K562 (cell line): ENCODE measurements around the gene ERN1. TPM values are rescaled to one million over a fixed set of nuclear protein-coding genes. Genes with fewer than 3 reads are reported as not detected.
A peak's percentile ranks its signal among the peaks of the same experiment; 100 is the strongest.

Source experiments
- BRCA1 ChIP-seq, 2 experiments: fragments of 450-650 bp in 1 of 2; sonication (generic) in 1 of 2; formaldehyde crosslinking in 1 of 2; IDR thresholded peaks; 2 replicates each; pipeline versions ENCODE4 v1.5.0 to v1.6.1; 2017 to 2020; ENCODE audit warnings: mild to moderate bottlenecking in 1 of 2, missing genetic modification reagents in 1 of 2
- CBFA2T3 ChIP-seq: fragments of 450-650 bp; IDR thresholded peaks from 2 replicates; pipeline ENCODE4 v1.6.1; 2017
- CTBP1 ChIP-seq: fragments of 450-650 bp; IDR thresholded peaks from 2 replicates; pipeline ENCODE4 v1.6.1; 2016; ENCODE audit warnings: borderline replicate concordance
- NFYB ChIP-seq: IDR thresholded peaks from 2 replicates; pipeline ENCODE4 v1.6.1; 2011; ENCODE audit warnings: mild to moderate bottlenecking, moderate library complexity; ENCODE audit not compliant: insufficient read length; ENCODE audit errors: extremely low read depth
- OTX1 ChIP-seq: fragments of 450-650 bp; formaldehyde crosslinking; IDR thresholded peaks from 2 replicates; pipeline ENCODE4 v1.4.0; 2022; ENCODE audit warnings: mild to moderate bottlenecking
- POLR3G ChIP-seq: IDR thresholded peaks from 2 replicates; pipeline ENCODE4 v1.6.1; 2011; ENCODE audit not compliant: insufficient read length, insufficient replicate concordance; ENCODE audit errors: extremely low read depth
- SLC30A9 ChIP-seq: fragments of 250-450 bp; sonication (Bioruptor Pico); IDR thresholded peaks from 2 replicates; pipeline ENCODE4 v1.8.0; 2022; ENCODE audit warnings: mild to moderate bottlenecking, moderate library complexity
- TCF3 ChIP-seq: sonication (generic); formaldehyde crosslinking; IDR thresholded peaks from 2 replicates; pipeline ENCODE4 v1.4.0; 2020; ENCODE audit warnings: mild to moderate bottlenecking, missing genetic modification reagents
- ZBTB17 ChIP-seq: fragments of 450-650 bp; formaldehyde crosslinking; IDR thresholded peaks from 2 replicates; pipeline ENCODE4 v1.4.0; 2020; ENCODE audit warnings: mild to moderate bottlenecking
- ZNF121 ChIP-seq: sonication (generic); formaldehyde crosslinking; conservative IDR thresholded peaks from 2 replicates; pipeline ENCODE4 v1.8.0; 2022; ENCODE audit warnings: missing genetic modification reagents
- ZNF282 ChIP-seq: sonication (generic); formaldehyde crosslinking; IDR thresholded peaks from 2 replicates; pipeline ENCODE4 v1.8.1; 2023; ENCODE audit warnings: missing genetic modification reagents
- ZNF589 ChIP-seq: fragments of 200-800 bp; sonication (Bioruptor generic); IDR thresholded peaks from 2 replicates; pipeline ENCODE4 v1.6.1; 2016; ENCODE audit warnings: low read depth, missing genetic modification characterization, missing compliant biosample characterization
- polyA plus RNA-seq, 8 experiments: library from polyadenylated mRNA; depleted of rRNA in 4 of 8; stranded (reverse) in 5 of 8; unstranded in 3 of 8; fragments of >200 nt; fragmentation: Nextera tagmentation in 2 of 8; fragmentation: Illumina TruSeq in 1 of 8; extraction: Ambion mirVana in 2 of 8; extraction: Trizol in 1 of 8; gene quantifications; 2 replicates each; pipeline versions ENCODE4 v1.2.1 to v1.2.3, GENCODE V29; 2011 to 2014; ENCODE audit warnings: inconsistent platforms in 1 of 8, missing spikeins in 1 of 8
- total RNA-seq, 7 experiments: library from RNA; depleted of rRNA in 6 of 7; stranded (reverse); fragments of >200 nt in 6 of 7; fragmentation: Illumina TruSeq in 2 of 7; extraction: Trizol in 2 of 7; gene quantifications; 2 replicates each; pipeline versions ENCODE4 v1.2.1 to v1.2.3, GENCODE V29; 2011 to 2021; ENCODE audit warnings: low replicate concordance in 1 of 7
- TF ChIP-seq, protein P1 (sequence below): fragments of 200-800 bp; sonication (Bioruptor generic); IDR thresholded peaks from 2 replicates; pipeline ENCODE4 v1.6.1; 2017; ENCODE audit warnings: missing genetic modification characterization, missing compliant biosample characterization
- TF ChIP-seq, protein P2 (sequence below): fragments of 450-650 bp; IDR thresholded peaks from 2 replicates; pipeline ENCODE4 v1.6.1; 2014; ENCODE audit warnings: low read depth, mild to moderate bottlenecking, moderate library complexity, borderline replicate concordance
- TF ChIP-seq, protein P3 (sequence below), 2 experiments: fragments of 200-800 bp in 1 of 2; sonication (Bioruptor generic) in 1 of 2; sonication (generic) in 1 of 2; formaldehyde crosslinking in 1 of 2; IDR thresholded peaks in 1 of 2; conservative IDR thresholded peaks in 1 of 2; 2 replicates each; pipeline versions ENCODE4 v1.5.0 to v1.6.1; 2016 to 2020; ENCODE audit warnings: missing compliant biosample characterization in 1 of 2, missing genetic modification characterization in 1 of 2, missing genetic modification reagents in 1 of 2
- TF ChIP-seq, protein P4 (sequence below): sonication (generic); formaldehyde crosslinking; IDR thresholded peaks from 2 replicates; pipeline ENCODE4 v1.8.0; 2022; ENCODE audit warnings: mild to moderate bottlenecking, missing genetic modification reagents
- TF ChIP-seq, protein P5 (sequence below): fragments of 250-450 bp; sonication (Bioruptor Pico); IDR thresholded peaks from 2 replicates; pipeline ENCODE4 v1.5.0; 2020; ENCODE audit warnings: mild to moderate bottlenecking, borderline replicate concordance

The ERN1 gene
- total and polyA plus RNA-seq, 9 of the 15 experiments (the other 6 are each of a cell fraction or from before 2014, with no cell fraction given): 2.1 to 22.5 (median 7.3) TPM

DNA sequence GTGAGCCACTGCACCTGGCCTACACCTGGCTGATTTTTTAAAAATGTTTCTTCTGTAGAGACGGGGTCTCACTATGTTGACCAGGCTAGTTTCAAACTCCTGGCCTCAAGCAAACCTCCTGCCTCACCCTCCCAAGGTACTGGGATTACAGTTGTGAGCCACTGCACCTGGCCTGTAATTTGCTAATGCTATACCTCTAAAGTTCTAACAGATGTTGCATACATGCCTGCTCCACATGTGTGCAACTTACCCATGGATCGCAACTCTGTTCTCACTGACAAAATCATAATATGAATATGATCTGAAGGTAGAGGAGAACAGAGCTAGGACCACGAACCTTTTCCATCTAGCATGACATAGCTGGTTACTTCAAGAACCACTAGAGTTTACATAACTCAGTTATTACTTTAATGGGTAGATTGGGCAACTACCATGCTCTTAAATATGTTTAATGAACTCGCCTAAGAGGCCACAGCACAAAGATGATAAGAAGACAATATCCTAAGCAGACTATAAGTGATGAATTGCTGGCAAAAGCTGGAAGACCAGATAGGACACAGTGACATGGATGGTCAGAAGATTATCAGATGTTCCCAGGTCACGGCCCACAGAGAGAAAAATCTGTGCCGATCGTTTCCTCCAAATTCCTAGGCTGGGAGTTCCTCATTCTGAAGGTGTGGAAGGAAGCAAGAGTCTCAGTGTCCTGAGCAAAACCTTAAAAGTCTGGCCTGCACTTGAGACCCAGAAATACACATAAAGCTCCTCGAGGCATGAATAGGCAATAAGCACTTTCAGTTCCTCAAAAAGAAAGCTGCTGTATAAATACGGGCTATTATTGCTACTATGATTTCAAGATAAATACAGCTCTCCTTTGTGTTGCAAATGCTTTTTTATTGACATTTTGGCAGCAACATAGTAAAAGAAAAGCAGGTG is 55.9 kb downstream of the ERN1 start (continued):
- TF ChIP-seq, protein P1, sequence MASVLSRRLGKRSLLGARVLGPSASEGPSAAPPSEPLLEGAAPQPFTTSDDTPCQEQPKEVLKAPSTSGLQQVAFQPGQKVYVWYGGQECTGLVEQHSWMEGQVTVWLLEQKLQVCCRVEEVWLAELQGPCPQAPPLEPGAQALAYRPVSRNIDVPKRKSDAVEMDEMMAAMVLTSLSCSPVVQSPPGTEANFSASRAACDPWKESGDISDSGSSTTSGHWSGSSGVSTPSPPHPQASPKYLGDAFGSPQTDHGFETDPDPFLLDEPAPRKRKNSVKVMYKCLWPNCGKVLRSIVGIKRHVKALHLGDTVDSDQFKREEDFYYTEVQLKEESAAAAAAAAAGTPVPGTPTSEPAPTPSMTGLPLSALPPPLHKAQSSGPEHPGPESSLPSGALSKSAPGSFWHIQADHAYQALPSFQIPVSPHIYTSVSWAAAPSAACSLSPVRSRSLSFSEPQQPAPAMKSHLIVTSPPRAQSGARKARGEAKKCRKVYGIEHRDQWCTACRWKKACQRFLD: no peak
- TF ChIP-seq ZBTB17 (CRISPR knock-in tag) (no peak), ZNF121 (CRISPR knock-in tag) (no peak), NFYB (no peak), SLC30A9 (CRISPR knock-in tag) (no peak), POLR3G (no peak), CBFA2T3 (peak; percentile 69), ZNF282 (CRISPR knock-in tag) (no peak), CTBP1 (peak; percentile 46; the same call in 1 of the 2 replicates), OTX1 (no peak), TCF3 (CRISPR knock-in tag) (peak; percentile 73), ZNF589 (CRISPR knock-in tag) (peak; percentile 32; the same call in 1 of the 2 replicates), BRCA1 (IDR thresholded peaks at IDR 0.05) (no peak), BRCA1 (CRISPR knock-in tag; IDR thresholded peaks at IDR 0.05) (no peak)
- TF ChIP-seq, protein P2, sequence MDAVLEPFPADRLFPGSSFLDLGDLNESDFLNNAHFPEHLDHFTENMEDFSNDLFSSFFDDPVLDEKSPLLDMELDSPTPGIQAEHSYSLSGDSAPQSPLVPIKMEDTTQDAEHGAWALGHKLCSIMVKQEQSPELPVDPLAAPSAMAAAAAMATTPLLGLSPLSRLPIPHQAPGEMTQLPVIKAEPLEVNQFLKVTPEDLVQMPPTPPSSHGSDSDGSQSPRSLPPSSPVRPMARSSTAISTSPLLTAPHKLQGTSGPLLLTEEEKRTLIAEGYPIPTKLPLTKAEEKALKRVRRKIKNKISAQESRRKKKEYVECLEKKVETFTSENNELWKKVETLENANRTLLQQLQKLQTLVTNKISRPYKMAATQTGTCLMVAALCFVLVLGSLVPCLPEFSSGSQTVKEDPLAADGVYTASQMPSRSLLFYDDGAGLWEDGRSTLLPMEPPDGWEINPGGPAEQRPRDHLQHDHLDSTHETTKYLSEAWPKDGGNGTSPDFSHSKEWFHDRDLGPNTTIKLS: no peak
- TF ChIP-seq, protein P3, sequence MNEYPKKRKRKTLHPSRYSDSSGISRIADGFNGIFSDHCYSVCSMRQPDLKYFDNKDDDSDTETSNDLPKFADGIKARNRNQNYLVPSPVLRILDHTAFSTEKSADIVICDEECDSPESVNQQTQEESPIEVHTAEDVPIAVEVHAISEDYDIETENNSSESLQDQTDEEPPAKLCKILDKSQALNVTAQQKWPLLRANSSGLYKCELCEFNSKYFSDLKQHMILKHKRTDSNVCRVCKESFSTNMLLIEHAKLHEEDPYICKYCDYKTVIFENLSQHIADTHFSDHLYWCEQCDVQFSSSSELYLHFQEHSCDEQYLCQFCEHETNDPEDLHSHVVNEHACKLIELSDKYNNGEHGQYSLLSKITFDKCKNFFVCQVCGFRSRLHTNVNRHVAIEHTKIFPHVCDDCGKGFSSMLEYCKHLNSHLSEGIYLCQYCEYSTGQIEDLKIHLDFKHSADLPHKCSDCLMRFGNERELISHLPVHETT (CRISPR knock-in tag; conservative IDR thresholded peaks at IDR 0.05 in 1 of 2, IDR thresholded peaks at IDR 0.05 in 1 of 2): no peak
- TF ChIP-seq, protein P4, sequence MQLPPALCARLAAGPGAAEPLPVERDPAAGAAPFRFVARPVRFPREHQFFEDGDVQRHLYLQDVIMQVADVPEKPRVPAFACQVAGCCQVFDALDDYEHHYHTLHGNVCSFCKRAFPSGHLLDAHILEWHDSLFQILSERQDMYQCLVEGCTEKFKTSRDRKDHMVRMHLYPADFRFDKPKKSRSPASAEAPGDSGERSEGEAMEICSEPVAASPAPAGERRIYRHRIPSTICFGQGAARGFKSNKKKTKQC (CRISPR knock-in tag): no peak
- TF ChIP-seq, protein P5, sequence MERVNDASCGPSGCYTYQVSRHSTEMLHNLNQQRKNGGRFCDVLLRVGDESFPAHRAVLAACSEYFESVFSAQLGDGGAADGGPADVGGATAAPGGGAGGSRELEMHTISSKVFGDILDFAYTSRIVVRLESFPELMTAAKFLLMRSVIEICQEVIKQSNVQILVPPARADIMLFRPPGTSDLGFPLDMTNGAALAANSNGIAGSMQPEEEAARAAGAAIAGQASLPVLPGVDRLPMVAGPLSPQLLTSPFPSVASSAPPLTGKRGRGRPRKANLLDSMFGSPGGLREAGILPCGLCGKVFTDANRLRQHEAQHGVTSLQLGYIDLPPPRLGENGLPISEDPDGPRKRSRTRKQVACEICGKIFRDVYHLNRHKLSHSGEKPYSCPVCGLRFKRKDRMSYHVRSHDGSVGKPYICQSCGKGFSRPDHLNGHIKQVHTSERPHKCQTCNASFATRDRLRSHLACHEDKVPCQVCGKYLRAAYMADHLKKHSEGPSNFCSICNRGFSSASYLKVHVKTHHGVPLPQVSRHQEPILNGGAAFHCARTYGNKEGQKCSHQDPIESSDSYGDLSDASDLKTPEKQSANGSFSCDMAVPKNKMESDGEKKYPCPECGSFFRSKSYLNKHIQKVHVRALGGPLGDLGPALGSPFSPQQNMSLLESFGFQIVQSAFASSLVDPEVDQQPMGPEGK (CRISPR knock-in tag): no peak
